NB4 (cell line): Measurements from ENCODE around the gene NAXE.

Experiments
- POLR2A ChIP-seq: IDR thresholded peaks from 2 replicates; pipeline ENCODE4 v1.6.1; 2011; ENCODE audit warnings: mild to moderate bottlenecking; ENCODE audit not compliant: insufficient read length; ENCODE audit errors: extremely low read depth
- TF ChIP-seq, protein P1 (sequence below): IDR thresholded peaks from one replicate; pipeline ENCODE4 v1.5.1; 2012; ENCODE audit warnings: low read depth, low read length

DNA sequence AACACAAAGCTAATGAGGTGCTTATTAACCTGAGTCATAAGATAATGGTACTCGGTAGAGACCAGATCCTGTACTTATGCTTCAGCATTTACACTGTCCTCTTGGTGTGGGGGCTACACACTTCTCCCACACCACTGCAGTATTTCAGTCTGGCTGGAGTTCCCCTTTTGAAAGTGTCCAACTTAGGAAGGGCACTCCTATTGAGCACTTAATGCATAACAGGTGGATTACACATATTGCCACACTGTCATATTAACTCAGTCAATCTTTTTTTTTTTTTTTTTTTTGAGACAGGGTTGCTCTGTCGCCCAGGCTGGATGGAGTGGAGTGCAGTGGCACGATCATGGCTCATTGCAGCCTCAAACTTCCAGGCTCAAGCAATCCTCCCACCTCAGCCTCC is 8.2 kb downstream of the NAXE start:
- TF ChIP-seq, protein P1, sequence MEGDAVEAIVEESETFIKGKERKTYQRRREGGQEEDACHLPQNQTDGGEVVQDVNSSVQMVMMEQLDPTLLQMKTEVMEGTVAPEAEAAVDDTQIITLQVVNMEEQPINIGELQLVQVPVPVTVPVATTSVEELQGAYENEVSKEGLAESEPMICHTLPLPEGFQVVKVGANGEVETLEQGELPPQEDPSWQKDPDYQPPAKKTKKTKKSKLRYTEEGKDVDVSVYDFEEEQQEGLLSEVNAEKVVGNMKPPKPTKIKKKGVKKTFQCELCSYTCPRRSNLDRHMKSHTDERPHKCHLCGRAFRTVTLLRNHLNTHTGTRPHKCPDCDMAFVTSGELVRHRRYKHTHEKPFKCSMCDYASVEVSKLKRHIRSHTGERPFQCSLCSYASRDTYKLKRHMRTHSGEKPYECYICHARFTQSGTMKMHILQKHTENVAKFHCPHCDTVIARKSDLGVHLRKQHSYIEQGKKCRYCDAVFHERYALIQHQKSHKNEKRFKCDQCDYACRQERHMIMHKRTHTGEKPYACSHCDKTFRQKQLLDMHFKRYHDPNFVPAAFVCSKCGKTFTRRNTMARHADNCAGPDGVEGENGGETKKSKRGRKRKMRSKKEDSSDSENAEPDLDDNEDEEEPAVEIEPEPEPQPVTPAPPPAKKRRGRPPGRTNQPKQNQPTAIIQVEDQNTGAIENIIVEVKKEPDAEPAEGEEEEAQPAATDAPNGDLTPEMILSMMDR: peak; percentile 32
- TF ChIP-seq POLR2A: no peak
